ENCODE measurements around the gene TRIP12. TPM values are rescaled to one million over a fixed set of nuclear protein-coding genes. Genes with fewer than 3 reads are reported as not detected.
A peak's percentile ranks its signal among the peaks of the same experiment; 100 is the strongest.

TRIP12 gene
- total and polyA plus RNA-seq, 5 experiments from 2014 or later, result 32.2 to 221 (median 45.2) TPM

- Mint-ChIP-seq H3K27me3 (peaks cover 18 to 42% (median 33%) of the 10 kb centered on the region in 5 donors), H3K36me3 (peaks cover 0 to 2% (median 0%) of the 10 kb centered on the region in 3 donors), H3K4me3 (no peak overlapping the region), H3K4me1 (peaks cover 3 to 9% (median 7%) of the 10 kb centered on the region in 4 donors), H3K27ac (no peak overlapping the region), H3K9me3 (no peaks in the 10 kb centered on the region)
- ATAC-seq (no peak), DNase-seq (no peak)
- POLR2A ChIA-PET, result no interaction called here
These were observed 201.7 kb downstream of the TRIP12 start for GRCh38 chr2:229719926-229720647.

DNA sequence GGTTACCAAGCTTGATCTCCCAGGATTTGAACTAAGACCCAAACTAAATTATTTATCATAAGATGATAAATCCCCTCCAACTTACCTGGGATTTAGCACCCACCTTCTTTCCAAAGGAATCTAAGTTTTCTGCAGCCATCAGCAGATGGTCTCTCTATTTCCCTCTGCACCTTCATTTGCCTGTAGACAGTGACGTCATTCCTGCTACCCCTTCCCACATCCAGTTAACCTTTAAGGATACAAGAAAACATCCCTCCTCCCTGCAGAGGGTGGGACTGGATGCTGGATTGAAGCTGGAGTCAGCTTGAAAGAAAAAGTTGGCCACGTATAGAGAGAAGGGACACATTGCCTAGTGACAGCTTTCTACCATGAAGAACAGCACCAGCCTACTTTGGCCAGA lies 203.8 kb downstream of the TRIP12 start:
- ATAC-seq, result no peak
- DNase-seq, result no peak
- Mint-ChIP-seq H3K4me1 (peaks cover 5 to 13% (median 12%) of the 10 kb centered on the region in 4 donors), H3K27me3 (peaks cover 21 to 47% (median 41%) of the 10 kb centered on the region in 5 donors), H3K9me3 (no peaks in the 10 kb centered on the region), H3K27ac (peak overlapping the region in 1 of 10 donors; percentile 21), H3K36me3 (peaks cover 0 to 2% (median 1%) of the 10 kb centered on the region in 3 donors), H3K4me3 (no peak overlapping the region)
- POLR2A ChIA-PET, result no interaction called here

DNA sequence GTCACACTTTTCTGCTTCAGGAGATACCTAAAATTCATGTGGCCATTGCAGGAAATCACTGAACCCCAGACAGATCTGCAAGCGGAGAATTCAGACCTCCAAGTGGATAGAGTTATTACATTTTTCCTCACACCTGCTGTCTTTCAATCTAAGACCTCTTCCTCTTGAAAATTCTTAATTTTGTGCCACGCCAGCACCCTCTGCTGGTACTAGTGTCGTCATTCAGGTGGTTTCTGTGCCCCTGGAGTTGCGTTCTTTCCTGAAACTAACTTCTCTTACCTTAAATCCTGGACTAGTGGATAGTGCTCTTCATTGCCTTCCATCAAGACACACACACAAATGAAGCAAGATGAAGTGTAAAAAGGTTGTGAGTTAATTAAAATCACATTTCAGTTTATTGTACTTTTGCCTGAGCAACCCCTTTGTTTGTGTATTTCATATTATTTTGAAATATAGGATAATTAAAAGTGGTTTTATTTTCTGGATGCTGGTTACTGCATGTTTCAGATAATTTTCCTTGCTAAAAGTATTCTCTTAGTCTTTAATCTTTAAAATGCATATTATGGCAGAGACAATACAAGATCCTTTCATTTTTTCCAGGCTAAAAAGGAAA lies 205.8 kb downstream of the TRIP12 start:
- Mint-ChIP-seq H3K27ac (no peak overlapping the region), H3K9me3 (peaks cover 0 to 18% (median 5%) of the 10 kb centered on the region in 9 donors), H3K27me3 (peaks cover 41 to 67% (median 61%) of the 10 kb centered on the region in 5 donors), H3K4me3 (peak overlapping the region; percentile 19 to 83 (median 60)), H3K4me1 (peaks cover 5 to 15% (median 14%) of the 10 kb centered on the region in 4 donors), H3K36me3 (peaks cover 5 to 13% (median 8%) of the 10 kb centered on the region in 3 donors)
- peak in 1 of 2 donors; percentile 34 for ATAC-seq
- DNase-seq, result peak in 5 of 10 donors; percentile 12 to 38 (median 21)
- POLR2A ChIA-PET, result no interaction called here

DNA sequence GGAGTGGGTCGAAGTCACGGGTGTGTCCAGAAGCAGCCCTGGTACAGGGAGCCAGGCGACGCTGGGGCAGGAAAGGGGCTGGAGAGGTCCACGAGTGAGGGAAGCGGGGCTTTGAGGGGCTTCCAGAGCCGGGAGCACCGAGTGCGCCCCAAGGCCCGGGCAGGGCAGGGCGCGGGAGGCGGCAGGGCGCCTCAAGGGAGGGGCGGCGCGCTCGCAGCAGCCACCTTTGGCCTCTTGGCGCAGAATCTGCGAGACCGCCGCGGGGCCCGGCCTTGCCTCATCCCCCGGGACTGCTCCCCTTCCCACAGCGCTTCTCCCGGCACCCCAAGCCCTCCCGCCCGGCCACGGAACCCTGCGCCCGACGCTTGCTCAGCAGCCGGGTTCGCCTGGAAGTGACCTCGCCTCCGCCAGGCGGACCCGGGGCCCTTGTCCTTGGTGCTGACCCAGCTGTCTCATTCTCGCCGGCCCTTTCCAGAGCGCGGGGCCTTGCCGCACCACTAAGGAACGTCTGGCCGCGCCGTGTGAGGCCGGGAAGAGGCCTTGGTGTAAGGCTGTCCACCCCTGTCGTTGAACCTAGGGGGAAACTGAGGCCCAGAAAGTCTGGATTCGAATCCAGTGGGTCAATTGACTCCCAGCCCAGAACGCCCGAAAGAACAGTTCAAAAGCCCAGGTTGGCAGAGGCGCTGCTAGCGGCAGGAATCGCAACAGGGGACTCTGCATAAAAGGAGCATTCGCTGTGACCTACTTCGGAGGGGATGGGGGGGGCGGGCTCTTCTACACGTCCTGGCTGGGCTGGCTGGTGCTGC lies 206.9 kb downstream of the TRIP12 start:
- Mint-ChIP-seq H3K9me3 (peaks cover 0 to 23% (median 5%) of the 10 kb centered on the region in 9 donors), H3K27me3 (peaks cover 48 to 78% (median 67%) of the 10 kb centered on the region in 5 donors), H3K36me3 (peaks cover 6 to 13% (median 8%) of the 10 kb centered on the region in 3 donors), H3K4me3 (peak overlapping the region; percentile 30 to 83 (median 63)), H3K4me1 (peaks cover 5 to 15% (median 14%) of the 10 kb centered on the region in 4 donors), H3K27ac (no peak overlapping the region)
- DNase-seq, result peak in 6 of 10 donors; percentile 5 to 19 (median 14)
- peak; percentile 51 to 52 for ATAC-seq
- POLR2A ChIA-PET, result no interaction called here

DNA sequence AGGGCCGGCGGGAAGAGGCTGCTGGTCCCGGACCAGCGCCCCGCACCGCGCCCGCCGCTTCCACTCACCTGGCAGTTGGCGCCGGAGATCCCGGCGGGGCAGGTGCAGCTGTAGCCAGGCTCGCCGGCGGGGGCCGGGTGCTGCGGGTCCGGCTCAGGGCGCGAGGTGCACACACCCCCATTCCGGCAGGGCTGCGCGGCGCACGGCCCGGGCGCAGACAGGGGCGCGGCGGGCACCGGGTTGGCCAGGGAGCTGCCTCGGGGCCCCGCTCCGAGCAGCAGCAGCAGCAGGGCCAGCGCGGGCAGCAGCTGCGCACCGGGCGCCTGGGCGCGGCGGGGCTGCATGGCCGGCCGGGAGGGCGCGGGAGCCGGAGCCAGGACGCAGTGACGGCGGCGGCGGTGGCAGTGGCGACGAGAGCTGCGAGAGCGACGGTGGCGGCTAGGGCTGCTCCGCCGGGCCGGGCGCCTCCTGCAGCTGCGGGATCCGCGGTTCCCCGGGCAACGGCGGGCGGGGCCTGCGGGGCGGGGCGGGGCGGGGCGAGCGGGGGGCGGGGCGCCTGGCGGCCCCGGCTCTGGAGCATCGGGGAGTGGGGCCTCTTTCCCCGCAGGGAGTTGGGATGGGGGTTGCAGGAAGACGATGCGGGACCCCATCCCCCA lies 207.6 kb downstream of the TRIP12 start, which contains the start of gene DNER:
Gene DNER (minus strand): TSS at position 476 of the 656 bp plus-strand sequence. CDS start 132 bp downstream, at position 344.
- H3K9me3 Mint-ChIP-seq, result peaks cover 0 to 23% (median 5%) of the 10 kb centered on the region in 9 donors
- H3K27me3 Mint-ChIP-seq, result peaks cover 47 to 76% (median 67%) of the 10 kb centered on the region in 5 donors
- H3K27ac Mint-ChIP-seq, result no peak within 1 kb of the TSS
- DNase-seq (peak in 7 of 10 donors; percentile 10 to 41 (median 26)), ATAC-seq (peak; percentile 67 to 70)
- POLR2A ChIA-PET, result no interaction called here
- H3K4me1 Mint-ChIP-seq, result peaks cover 5 to 15% (median 14%) of the 10 kb centered on the region in 4 donors
- H3K4me3 Mint-ChIP-seq, result peak within 1 kb of the TSS; percentile 47 to 83 (median 68)
- H3K36me3 Mint-ChIP-seq, result peaks cover 6 to 13% (median 8%) of the 10 kb centered on the region in 3 donors

Other genes starting within 250 kb of the TRIP12 start
- not detected for gene DNER, start 207.5 kb downstream of the TRIP12 start, total RNA-seq
- not detected for gene DNER, start 207.5 kb downstream of the TRIP12 start, polyA plus RNA-seq
- 1 to 10 TPM; 1.2 to 1.5 TPM for gene FBXO36, start 494 bp upstream of the TRIP12 start, total RNA-seq
- gene FBXO36, start 494 bp upstream of the TRIP12 start, polyA plus RNA-seq, result 1 to 10 TPM in 2 of 3 donors, under 1 TPM in 1; 0.32 to 1.5 (median 1.4) TPM
- gene SLC16A14, start 146.9 kb upstream of the TRIP12 start, total RNA-seq, result 1 to 10 TPM in 1 of 2 experiments, under 1 TPM in 1; 0.60 to 1.6 TPM
- gene SLC16A14, start 146.9 kb upstream of the TRIP12 start, polyA plus RNA-seq, result under 1 TPM in 2 of 3 donors, not detected in 1; 0.16 to 0.25 TPM

Measured in naive thymus-derived CD8-positive, alpha-beta T cell (primary cell).